GM19351 (cell line): Measurements from ENCODE around the gene LRRC8B.
A peak's percentile ranks its signal among the peaks of the same experiment; 100 is the strongest.
"Not testable (repeated sequence)": the region's sequence is repeated elsewhere in the genome, so short reads cannot be mapped to it uniquely, and the experiment has no call there.

ENCODE experiments used
- ATAC-seq: cut with Tn5 transposase; IDR thresholded peaks from one replicate; pipeline ENCODE4 v1.9.1; 2021; ENCODE audit warnings: mild to moderate bottlenecking, moderate library complexity; ENCODE audit not compliant: unreplicated experiment

The LRRC8B gene

DNA sequence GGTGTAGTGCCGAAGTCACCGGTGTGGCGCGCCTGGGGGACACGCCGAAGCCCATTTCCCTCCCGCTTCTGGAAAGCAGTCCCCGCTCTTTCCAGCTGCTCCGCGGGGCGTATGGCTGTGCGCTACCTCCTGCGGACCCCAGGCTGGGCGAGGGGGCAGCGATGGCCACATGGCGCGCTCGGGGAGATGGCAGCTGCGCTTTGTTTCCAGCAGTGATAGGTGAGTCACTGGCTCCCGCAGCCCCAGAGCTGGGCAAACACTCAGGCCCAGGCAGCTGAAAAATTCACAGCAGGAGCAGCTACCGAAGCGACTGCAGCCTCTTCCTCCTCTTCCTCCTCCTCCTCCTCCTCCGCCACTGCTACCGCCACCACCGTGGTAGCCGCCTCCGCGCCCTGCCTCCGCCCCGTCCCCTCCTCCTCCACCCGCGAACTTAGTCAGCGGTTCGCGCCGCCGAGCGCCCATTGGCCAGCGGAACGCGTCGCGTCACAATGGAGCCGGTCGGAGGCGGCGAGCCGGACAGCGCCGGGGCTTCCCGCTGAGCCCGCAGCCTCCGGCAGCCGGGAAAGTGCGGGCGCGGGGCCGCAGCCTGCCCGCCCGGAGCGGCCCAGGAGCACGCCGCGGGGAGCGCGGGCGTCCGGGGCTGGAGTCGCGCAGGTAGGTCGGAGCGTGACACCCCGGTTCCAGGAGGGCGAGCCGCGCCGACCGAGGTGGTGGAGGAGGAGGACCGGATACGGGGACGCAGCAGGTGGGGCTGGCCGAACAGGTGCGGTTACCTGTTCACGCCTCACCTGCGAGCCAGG lies at the start of gene LRRC8B:
Gene LRRC8B (plus strand): TSS at position 461 of the 800 bp plus-strand sequence. CDS start 57,822 bp downstream, outside the sequence.
- ATAC-seq: peak; percentile 83

DNA sequence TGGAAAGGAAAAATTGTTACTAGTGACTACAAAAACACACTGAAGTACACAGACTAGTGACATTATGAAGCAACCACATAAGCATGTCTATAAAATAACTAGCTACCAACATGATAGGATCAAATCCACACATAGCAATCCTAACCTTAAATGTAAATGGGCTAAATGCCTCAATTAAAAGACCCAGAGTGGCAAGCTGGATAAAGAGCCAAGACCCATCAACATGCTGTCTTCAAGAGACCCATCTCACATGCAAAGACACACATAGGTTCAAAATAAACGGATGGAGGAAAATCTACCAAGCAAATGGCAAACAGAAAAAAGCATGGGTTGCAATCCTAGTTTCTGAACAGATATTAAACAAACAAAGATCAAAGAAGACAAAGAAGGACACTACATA lies 49.4 kb upstream of the LRRC8B start:
- ATAC-seq: no peak

DNA sequence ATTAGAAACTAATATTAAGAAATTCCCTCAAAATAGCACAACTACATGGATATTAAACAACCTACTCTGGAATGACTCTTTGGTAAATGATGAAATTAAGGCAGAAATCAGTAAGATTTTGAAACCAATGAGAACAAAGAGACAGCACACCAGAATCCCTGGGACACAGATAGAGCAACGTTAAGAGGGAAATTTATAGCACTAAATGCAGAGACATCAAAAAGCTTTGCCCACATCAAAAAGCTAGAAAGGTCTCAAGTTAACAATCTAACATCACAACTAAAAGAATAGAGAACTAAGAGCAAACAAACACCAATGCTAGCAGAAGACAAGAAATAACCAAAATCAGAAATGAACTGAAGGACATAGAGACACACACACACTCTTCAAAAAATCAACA lies 48.6 kb upstream of the LRRC8B start:
- ATAC-seq: no peak

DNA sequence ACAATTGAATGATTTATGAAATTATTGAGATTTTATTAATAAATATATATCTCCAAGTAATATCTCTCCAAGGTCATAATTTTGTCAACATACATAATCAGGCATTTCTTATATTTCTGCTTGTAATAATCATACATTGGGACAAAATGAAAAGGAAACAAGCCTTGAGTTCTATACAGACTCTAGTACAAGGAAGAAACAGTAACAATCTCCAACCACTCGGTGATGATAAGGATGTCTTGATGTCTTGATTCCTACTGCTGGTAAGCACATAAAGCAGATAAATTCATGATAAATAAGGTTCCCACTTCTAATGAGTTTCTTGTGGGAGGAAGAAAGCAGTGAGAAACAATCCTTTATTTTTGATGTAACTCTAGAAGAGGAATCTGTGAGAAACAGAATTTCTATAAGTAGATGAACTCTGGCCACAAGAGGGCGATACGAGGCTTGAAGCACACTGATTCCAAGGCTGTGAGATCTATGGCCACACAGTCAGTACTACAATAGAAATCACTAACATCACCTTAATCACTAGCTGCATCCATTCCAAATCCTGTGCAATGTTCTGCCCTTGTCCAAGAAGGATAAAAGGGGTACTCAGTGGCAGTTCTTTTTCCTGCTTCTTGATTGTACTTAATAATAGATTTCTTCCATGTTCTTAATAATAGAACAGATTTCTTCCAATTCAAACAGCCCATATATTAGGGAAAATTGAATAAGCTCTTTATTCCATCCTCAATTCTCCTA lies 41.4 kb upstream of the LRRC8B start:
- peak; percentile 68 for ATAC-seq

DNA sequence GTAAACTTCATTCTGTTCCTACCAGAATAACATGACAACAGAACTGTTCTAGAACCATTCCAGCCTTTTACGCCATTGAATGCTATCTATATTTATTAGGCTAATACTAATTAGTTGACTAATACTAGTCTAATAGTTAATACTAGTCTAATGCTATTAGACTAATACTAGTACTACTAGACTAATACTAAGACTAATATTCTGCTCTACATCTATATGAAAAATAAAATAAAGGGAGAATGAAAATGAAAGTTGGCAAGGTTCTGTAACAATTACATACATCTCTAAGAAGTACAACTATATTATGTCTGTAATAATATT lies 40.9 kb upstream of the LRRC8B start:
- ATAC-seq: no peak

DNA sequence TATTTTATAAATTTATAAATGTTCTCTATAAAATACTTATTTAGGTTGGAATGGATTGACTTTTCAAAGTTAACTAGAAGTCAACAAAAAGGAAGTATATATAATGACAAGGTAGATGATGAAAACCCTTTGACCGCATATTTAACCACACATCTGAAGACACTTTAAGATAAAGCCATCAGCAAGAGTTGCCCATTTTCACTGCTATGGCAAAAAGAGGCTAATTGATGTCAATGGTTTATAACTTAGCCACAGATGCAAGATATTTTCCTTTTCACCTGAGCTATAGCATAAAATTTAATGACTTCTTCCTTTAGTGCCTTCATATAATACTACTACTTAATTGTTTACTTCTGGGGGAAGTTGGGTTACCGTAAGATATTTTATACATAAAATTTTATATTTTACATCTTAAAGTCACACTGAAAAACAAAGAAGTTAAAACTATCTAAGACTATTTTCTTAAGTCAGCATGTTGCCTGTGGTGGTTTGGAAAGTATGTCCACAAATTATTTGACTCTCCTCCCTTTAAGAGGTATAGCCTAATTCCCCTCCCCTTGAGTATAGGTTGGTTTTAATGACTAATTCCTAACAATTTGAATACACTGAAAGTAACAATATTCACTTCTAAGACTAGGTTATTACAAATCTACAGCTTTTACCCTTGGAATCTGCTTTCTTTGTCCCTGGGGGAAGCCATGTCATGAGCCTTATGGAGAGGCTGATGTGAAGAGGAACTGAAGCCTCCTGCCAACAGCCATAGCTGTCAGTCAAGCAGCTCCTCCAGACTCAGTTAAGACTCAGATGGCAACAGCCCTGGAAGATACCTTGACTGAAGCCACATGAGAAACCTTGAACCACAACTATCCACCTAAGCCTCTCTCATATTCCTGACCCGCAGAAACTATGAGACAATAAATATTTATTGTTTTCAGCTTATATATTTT lies 40.3 kb upstream of the LRRC8B start:
- ATAC-seq: no peak

DNA sequence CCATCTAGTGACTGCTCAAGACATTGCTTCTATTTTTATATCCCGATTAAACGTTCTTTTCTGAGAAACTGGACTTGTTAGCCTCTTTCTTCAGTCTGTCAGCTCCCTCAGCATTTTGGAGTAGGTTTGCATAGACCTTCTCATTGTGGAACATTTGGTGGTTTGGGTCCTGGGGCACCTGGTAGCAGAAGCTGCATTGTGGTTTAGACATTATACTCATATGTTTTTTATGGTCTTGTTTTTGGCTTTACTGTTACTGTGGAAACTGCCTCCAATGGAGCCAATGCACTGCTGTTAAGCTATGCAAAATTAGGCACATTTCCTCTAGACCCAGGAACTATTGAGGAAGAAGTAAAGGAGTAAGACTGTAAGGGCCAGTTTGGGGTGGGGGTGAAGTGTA lies 36.7 kb upstream of the LRRC8B start:
- peak; percentile 80 for ATAC-seq

DNA sequence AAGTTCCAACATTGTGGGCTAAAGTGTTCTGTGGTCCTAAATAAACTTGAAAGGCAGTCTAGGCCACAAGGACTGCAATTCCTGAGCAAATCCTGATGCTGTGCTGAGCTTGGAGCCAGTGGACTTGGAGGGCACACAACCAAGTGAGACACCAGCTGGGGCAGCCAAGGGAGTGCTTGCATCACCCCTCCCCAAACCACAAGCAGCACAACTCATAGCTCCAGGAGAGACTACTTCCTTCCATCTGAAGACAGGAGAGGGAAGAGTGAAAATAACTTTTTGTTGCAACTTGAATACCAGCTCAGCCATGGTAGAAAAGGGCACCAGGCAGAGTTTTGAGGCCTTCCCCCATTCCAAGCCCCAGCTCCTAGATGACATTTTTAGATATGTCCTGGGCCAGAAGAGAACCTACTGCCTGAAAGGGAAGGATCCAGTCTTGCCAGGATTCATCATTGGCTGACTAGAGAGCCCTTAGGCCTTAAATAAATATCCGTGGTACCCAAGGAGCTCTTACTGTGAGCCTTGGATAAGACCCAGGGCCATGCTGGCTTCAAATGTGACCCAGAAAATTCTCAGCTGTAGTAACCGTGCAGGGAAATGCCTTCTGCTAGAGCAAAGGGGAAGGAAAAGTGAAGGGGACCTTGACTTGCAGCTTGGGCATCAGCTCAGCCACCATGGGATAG lies 35.4 kb upstream of the LRRC8B start:
- ATAC-seq: no peak

DNA sequence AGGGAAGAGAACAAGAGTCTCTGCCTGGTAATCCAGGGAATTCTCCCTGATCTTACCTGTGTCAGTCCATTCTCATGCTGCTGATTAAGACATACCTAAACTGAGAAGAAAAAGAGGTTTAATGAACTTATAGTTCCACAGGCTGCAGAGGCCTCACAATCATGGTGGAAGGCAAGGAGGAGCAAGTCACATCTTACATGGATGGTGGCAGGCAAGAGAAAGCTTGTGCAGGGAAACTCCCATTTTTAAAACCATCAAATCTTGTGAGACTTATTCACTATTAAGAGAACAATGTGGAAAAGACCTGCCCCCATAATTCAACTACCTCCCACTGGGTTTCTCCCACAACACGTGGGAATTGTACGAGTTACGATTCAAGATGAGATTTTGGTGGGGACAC lies 34.2 kb upstream of the LRRC8B start:
- no peak for ATAC-seq

DNA sequence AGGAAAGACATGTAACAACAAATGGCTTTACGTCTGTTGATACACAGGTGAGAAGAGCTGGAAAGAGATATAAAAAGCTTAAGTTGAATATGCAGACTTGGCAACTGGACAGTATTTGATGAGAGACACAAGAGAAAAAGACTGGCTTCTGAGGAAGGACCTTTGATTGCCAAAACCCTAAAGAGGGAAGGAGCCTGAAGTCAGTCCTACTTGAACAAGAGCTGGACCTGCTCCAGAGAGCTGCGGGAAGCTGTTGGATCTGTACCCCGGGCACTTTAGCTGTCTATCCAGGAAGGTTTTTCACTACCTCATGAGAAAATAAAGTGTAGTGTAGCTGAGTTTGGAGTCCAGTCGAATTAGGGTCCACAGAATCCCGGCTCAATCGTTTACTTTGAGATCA lies 25.3 kb upstream of the LRRC8B start:
- no peak for ATAC-seq

DNA sequence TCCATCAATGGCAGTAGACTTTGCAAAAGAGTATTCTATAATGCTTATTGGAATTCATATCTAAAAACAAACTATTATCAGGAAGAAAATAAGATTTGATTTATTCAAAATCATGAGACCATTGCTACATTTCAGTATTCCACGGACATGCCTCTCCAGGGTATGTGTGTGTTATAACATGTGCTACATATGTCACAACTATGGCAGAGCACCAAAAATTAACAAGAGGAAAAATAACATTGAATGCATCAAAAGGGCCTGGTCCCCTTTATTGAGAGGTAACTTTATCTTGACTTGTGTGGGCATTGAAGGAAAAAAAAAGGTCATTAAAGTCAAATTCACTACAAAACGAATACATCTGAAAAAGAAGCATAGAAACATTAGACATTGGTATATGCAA lies 22.6 kb upstream of the LRRC8B start:
- no peak for ATAC-seq

DNA sequence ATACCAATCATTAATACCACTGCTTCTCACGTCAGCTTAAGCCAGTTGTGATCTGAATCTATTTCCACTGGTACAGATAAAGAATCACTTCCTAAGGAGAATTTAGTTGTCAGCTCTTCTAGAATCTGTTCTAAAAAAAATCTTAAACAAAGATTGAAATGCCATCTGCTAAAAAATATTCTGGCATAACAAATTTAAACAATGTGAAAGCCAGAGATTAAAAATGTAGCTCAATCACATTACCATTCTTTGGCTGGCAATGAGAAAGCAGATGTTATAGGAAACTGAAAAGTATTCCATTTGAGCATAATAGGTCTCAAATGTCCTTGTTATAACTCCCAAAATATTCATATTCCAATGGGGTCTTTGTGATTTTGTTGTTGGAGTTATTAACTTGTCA lies 21.7 kb upstream of the LRRC8B start:
- no peak for ATAC-seq

DNA sequence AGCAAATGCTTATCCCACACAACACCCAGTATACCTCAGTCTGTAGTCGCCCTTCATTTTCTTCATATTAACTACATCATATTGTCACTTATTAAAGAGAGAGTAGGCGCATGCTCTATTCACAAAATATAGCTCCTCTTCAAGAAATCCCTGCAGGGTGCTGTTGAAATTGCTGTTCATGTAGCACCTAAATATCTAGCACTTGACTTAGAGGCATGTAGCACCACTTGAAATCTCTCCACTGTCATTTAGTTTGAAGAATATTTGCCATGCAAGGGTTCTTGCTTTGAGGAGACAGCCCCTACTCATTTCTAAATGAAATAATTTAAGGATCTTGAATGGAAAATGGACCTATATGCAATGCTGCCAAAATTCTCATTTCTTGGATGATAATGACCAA lies 20.9 kb upstream of the LRRC8B start:
- ATAC-seq: no peak

DNA sequence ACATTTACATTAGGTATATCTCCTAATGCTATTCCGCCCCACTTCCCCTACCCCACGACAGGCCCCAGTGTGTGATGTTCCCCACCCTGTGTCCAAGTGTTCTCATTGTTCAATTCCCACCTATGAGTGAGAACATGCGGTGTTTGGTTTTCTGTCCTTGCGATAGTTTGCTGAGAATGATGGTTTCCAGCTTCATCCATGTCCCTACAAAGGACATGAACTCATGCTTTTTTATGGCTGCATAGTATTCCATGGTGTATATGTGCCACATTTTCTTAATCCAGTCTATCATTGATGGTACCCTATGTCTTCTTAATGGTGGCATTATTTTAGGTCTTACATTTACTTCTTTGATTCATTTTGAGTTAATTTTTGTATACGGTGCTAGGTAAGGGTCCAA lies 14.6 kb upstream of the LRRC8B start:
- not testable (repeated sequence) for ATAC-seq

DNA sequence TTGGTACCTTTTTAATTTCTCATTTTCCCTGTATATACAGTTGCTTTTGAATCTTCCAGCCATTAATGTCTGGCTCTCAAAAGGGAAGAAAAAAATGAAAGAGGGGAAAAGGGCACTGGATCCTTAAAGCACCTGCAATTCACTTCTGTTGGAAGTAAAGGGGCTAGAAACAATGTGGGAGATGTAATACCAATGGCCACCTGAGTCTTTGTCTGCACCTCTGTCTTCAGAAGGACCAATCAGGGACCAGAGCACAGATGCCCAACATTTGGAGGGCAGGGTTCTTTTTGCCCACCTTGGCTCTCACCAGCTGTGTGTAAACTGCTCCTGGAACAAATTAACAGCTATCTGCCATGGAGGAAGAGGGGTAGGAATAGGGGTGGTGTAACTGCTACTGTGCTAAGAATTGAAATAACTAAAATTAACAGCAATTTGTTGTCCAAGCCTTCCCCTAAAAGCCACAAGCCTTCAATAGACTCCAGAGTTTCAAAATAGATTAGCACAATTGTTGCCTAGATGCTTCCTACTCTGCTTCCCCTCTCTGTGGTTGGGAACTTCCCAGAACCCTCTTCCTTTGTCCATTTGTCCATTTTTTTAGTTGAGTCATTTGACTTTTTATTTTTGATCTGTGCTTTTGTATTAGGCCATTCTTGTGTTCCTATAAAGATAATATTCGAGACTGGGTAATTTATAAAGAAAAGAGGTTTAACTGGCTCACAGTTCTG lies 11.5 kb upstream of the LRRC8B start:
- no peak for ATAC-seq

DNA sequence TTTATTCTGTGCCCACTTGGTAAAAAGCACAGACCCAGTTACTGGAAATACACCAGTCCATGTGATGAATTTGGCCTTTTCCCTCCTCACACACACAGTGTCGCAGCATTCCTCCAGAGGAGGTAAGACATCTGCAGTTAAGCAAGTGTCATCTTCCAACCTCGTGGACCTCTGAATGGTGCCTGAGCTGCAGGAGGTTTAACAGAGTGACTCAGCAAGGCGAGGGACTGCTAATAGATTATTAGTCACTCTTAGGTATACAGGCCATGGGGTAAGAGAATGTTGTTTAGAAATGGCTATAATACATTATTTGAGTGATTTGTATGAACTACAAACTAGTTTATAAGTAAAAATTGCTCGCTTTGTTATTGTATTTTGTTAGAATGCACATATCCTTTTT lies 8.6 kb upstream of the LRRC8B start:
- no peak for ATAC-seq

DNA sequence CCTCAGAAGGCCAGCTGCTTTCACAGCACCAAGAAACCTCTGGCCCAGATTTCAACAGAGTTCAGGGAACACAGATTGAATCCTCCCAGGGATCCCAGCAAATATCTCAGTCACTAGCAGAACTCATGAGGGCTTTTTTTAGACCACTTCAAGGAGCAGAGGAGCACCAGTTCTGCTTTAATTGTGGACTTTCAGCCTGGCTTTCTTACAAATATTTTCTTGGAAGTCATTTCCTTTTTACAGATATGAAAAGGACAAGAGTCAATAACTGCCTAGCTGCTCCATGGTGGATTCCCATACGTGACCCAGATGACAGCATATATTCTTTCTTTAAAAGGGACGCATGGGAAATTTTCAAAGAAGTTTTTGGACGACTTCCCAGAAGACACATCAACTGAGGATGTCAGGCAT lies 6.4 kb upstream of the LRRC8B start:
- ATAC-seq: no peak

DNA sequence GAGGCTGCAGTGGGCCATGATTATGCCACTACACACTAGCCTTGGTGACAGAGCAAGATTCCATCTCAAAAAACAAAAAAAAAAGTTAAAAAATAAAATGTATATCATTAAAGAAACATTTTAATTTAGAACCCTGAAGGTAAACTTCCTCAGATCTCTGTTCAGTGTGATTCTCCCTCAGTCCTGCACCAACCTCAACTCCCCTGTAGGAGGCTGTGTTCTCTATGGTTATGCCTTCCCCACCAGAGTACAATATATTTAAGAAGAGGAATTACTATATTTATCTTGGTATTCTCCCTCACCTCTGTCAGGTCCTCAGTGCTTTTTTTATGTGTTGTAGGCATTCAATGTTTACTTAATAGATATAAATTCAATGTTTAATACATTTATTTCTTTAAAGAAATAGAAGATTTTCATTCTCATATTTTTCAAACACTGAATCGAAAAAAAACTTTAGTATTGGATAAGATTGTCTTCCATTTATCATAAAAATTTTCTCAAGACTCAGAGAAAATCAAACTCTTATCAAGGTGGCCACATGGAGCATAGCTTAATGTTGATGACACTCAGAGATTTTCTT lies 4.8 kb upstream of the LRRC8B start:
- peak; percentile 47 for ATAC-seq

DNA sequence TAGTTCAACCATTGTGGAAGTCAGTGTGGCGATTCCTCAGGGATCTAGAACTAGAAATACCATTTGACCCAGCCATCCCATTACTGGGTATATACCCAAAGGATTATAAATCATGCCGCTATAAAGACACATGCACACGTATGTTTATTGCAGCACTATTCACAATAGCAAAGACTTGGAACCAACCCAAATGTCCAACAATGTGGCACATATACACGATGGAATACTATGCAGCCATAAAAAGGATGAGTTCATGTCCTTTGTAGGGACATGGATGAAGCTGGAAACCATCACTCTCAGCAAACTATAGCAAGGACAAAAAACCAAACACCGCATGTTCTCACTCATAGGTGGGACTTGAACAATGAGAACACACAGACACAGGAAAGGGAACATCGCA lies 2.7 kb upstream of the LRRC8B start:
- ATAC-seq: not testable (repeated sequence)
